HT1080 (cell line): ENCODE data around the gene AP1G2. TPM values are rescaled to one million over a fixed set of nuclear protein-coding genes. Genes with fewer than 3 reads are reported as not detected.
"Not testable (repeated sequence)": the region's sequence is repeated elsewhere in the genome, so short reads cannot be mapped to it uniquely, and the experiment has no call there.

Experiments
- DNase-seq: peaks from one replicate; pipeline ENCODE4 v3.0.0-alpha.2; 2015; ENCODE audit warnings: low read depth
- polyA plus RNA-seq, 2 experiments: library from polyadenylated mRNA; depleted of rRNA; stranded (reverse); fragments of >200 nt; gene quantifications; 2 replicates each; pipeline ENCODE4 v1.2.3, GENCODE V29; 2015
- total RNA-seq: library from RNA; depleted of rRNA; stranded (reverse); fragments of >200 nt; shearing (Covaris generic); gene quantifications from 2 replicates; pipeline ENCODE4 v1.2.3, GENCODE V29; 2014; rRNA removed

The AP1G2 gene, protein sequence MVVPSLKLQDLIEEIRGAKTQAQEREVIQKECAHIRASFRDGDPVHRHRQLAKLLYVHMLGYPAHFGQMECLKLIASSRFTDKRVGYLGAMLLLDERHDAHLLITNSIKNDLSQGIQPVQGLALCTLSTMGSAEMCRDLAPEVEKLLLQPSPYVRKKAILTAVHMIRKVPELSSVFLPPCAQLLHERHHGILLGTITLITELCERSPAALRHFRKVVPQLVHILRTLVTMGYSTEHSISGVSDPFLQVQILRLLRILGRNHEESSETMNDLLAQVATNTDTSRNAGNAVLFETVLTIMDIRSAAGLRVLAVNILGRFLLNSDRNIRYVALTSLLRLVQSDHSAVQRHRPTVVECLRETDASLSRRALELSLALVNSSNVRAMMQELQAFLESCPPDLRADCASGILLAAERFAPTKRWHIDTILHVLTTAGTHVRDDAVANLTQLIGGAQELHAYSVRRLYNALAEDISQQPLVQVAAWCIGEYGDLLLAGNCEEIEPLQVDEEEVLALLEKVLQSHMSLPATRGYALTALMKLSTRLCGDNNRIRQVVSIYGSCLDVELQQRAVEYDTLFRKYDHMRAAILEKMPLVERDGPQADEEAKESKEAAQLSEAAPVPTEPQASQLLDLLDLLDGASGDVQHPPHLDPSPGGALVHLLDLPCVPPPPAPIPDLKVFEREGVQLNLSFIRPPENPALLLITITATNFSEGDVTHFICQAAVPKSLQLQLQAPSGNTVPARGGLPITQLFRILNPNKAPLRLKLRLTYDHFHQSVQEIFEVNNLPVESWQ
- 26.5 and 31.5 TPM in 2 replicates for total RNA-seq
- 15.8 and 19.8 TPM in 2 replicates for polyA plus RNA-seq (2015; cell fraction: cytosol; rRNA removed)
- 226 and 244 TPM in 2 replicates for polyA plus RNA-seq (2015; cell fraction: nucleus; rRNA removed)

DNA sequence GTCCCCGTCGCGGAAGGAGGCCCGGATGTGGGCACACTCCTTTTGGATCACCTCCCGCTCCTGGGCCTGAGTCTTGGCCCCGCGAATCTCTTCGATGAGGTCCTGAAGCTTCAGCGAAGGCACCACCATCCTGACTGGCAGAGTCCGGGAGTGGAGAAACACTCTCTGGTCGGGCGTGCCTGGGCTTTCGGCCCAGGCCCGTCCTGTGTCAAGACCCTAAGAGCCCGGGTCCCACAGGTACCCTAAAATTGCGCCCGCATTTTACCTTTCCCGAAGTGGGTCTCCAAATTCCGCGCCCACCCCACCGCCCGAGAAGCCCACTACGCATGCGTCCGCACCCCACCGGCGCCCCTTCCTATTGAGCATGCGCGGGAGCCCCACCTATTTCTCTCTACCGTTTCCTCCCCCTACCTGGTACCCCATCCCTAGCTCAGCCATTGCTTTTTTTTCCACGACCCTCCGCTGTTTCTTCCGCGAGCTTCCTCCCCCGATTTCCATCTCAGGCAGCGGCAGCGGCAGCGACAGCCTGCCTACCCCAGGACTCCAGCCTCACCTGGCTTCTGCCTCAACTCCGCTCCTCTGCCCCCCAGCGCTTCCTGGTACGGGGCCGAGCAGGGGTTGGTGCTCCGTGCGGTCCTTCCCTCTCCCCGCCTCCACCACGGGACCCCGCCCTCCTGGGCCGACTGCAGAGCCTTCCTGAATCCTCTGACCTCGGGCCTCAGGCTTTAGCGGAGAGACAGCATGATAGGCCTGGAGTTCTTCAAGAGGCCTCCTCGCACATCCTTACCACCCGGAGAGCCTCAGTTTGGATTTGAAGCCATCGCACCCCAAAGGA, at the start of gene AP1G2:
Gene AP1G2, minus strand, starts transcription at position 606 of the 835 bp plus-strand sequence. Its CDS starts 477 bp downstream, at position 129.
- peak; percentile 86 for DNase-seq

DNA sequence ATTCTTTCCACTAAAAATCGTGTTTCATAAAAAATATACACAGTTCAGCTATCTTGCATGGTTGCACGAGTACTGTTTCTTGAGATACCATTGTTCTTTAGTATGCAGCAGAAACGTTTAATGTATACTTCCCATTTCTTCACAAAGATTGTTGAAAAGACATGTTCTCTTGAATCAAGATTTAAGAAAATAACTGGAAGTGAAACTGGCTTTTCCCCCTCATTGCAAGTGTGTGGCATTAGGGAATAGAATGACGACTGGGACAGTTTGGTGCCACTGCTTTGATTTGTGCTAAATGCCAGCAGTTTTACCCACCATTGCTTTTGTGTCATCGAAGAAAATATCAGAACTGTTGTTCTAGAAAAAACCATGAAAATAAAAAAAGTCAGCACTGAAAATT, 48.3 kb upstream of the AP1G2 start:
- DNase-seq = no peak

DNA sequence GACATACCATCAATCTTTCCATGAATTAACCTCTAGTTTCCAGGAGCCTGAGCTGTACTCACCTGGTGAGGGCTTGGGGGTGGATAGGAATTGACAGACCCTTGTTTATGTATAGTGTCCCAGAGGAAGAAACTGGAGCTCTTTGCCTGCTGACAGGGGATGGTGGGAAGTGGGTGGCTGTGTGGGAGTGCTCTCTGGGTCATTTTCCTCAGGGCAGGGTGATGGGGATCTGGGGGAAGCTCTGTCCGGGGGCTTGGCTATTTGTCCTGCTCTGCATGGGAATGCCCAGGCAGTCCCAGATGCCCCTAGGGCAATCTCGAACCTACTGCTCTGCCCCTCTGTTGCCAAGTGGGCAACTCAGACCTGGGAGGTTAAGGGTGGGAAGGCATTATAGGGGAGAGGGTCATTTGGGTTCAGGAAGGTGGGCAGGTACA, 46.8 kb upstream of the AP1G2 start:
- DNase-seq = no peak

DNA sequence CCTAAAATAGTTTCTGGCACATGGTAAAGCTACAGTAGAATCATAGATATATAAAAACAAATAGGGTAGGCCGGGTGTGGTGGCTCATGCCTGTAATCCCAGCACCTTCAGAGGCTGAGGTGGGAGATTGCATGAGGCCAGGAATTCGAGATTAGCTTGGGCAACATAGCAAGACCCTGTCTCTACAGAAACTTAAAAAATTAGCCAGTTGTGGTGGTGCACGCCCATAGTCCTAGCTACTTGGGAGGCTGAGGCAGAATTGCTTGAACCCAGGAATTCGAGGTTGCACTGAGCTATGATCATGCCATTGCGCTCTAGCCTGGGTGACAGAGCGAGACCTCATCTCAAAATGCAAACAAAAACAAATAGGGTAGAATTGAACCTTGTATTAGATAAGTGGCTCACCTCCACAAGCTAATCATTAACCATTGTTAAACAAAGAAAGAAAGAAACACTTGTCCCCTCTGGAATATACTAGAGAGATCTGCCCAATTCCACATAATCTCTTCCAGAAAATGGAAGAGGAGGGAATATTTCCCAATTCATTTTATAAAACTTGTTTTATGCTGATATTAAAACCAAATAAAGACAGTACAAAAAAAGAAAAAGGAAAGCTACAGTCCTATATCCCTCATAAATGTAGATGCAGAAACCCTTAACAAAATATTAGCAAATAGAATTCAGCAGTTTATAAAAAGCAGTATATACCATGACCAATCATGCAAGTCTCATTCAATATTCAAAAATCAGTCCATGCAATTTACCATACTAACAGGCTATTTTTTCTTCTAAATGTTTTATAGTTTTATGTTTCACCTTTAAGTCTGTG, 45.9 kb upstream of the AP1G2 start:
- no peak for DNase-seq

DNA sequence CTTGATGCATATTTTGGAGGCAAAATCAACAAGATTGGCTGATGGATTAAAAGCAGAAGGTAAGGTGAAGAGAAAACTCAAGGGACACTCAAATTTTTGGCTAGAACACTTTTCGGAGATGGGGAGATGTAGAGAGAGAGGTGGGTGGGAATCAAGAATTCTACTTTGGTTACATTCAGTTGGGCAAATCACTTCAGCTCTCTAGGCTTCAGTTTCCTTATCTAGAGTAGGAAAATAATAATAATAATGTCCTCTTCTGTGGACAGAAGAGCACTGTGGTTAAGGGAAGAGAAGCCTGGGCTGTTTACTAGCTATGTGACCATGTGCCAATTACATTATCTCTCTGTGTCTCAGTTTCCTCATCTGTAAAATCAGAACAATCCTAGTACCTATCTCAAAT, 45.2 kb upstream of the AP1G2 start:
- DNase-seq = no peak

DNA sequence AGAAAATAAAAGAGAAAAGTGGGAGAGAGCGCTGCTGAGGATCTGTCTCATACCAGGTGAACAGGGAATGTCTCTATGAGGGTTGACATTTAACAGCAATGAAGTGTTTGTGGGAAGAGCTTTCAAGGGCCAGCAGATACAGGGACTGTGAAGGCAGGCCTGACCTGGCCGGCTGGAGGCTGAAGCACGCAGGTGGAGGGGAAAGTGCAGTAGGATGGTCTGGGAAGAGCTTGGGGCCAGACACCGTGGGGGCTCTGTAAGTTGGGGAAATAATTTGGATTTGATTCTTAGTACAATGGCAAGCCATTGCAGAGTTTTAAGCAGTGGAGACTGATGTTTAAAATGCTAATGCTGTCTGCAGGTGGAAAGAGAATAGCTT, 44.8 kb upstream of the AP1G2 start:
- no peak for DNase-seq

DNA sequence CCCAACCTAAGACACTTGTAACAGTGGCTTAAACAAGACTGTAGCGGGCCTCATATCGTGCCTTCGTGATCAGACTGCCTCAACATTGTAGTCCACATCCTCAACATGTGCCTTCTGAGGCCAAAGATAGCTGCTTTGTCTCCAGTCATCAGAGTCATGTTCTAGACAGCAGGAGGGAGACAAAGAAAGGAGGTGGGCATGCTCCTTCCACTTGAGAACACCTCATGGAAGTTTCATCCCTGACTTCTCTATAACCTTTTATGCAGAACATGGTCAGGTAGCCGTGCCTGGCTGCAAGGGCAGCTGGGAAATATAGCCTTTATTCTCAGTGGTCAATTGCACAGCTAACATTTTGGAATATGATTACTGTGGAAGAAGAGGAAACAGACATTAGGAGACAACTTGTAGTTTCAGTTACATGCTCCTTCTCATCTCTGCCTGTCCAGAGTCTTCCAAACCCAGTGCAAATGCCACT, 43.3 kb upstream of the AP1G2 start:
- no peak for DNase-seq

DNA sequence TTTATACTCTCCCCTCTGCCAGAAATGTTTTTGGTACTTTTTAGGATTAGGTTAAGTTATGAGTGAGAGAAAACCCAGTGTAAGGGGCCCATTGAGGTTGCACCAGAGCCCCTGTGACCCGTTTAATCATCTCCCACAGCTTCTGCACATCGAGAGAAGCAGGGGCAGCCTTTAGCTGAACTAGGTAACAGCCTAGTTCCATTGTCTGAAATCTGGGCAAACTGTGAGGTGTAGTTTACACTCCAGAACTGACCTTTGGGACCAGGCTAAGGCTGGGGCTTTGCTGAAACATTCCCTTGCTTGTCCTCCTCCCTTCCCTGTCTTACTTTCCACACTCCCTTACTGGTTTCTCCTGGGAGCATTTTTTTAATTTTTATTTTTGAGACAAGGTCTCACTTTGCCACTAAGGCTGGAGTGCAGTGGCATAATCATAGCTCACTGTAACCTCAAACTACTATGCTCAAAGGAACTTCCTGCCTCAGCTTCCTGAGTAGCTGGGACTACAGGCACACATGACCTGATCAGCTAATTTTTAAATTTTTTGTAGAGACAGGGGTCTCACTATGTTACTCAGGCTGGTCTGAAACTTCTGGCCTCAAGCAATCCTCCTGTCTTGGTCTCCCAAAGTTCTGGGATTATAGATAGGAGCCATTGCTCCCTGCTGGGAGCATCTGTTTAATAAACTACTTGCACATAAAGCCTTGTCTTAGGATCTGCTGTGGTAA, 42.7 kb upstream of the AP1G2 start:
- DNase-seq = no peak

DNA sequence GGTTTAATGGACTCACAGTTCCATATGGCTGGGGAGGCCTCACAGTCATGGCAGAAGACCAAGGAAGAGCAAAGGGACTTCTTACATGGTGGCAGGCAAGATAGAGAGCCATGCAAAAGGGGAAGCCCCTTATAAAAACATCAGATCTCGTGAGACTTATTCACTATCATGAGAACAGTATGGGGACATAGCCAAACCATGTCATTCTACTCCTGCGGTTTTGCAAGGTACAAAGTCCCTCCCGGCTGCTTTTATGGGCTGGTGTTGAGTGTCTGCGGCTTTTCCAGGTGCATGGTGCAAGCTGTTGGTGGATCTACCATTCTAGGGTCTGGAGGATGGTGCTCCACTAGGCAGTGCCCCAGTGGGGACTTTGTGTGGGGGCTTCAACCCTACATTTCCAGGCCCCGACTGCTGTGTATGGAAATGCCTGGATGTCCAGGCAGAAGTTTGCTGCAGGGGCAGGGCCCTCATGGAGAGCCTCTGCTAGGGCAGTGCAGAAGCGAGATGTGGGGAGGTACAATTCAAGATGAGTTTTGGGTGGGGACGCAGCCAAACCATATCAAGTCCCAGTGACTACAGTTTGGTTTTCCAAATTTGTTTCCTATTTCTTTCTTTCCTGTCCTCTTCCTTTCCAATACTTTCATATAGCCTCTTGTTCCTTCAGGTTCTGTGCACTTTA, 42.0 kb upstream of the AP1G2 start:
- DNase-seq = not testable (repeated sequence)

DNA sequence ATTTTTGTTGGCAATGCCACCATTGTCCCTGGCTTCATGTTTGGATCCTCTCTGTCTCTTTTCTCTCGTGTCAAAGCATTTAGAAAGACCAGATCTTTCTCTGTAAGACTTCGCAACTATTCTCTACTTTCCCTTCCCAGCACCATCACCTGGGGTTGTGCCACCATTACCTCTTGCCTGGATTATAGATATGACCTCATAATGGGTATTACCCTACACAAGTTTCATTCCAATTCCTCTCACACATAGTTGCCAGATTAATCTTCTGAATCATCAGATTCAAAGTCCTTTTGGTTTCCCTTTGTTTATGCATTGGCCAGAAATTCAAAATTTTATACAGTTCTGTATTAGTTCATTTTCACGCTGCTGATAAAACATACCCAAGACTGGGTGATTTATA, 41.4 kb upstream of the AP1G2 start:
- DNase-seq = no peak

DNA sequence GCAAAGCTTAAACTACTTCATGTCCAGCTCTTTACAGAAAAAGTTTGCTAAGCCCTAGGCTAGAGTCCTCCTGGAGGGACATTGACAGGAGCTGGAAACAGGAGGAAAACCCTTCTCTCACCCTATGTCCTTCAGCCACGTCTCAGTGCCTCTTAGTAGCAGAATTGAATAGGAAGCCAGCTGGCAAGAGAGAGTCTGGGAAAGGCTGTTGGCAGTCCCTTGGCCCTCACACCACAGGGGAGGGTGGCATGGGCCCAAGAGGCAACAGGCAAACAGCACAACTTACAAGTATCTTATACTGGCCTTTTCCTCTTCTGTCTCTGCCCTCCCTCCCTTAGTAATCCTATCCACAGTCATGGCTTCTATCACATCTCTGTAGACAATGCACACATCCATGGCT, 40.9 kb upstream of the AP1G2 start:
- no peak for DNase-seq

DNA sequence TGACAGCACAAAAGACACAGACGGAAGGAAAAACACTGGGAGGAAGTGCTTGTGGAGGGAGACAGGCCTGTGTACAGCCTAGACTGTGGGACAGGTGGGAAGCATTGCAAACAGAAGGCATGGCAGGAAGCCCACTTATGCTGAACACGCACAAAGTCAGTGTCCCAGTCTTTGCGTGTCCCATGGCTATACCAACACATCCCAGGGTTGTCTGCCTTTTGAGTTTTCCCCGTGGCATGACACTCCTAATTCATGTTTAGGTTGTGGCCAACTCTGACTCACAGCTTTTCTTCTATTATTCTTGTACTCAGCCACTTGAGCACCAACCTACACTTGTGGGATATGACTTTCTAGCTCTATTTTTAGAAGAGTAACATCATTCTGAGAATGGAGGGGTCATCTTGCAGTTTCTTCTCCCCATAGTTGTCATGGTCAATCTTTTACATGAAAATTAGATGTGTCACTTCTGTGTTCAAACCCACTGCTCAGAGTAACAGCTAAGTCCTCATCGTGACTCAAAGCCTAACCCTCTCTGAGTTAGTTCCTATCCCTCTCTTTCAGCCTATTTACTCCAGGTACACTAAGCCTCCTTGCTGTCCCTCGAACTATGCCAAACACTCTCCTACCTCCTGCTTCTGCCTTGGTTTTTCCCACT, 38.5 kb upstream of the AP1G2 start:
- DNase-seq = peak; percentile 66

DNA sequence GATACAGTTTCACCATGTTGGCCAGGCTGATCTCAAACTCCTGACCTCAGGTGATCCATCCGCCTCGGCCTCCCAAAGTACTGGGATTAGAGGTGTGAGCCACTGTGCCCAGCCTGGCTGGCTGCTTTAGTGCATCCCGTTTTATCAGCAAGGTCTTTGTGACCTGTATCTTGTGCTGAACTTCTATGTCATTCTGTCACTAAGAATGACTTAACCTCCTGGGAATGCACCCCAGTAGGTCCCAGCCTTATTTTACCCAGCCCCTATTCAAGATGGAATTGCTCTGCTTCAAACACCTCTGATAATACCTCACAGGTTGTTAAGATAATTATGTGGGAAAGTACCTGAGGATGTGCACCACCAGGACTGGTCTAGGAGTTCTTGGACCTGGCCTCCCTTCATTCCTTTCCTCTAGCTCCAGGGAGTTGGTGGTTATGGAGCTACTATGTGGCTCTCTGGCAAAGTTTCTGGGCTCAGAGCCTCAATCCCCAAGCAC, 37.1 kb upstream of the AP1G2 start:
- DNase-seq = no peak

DNA sequence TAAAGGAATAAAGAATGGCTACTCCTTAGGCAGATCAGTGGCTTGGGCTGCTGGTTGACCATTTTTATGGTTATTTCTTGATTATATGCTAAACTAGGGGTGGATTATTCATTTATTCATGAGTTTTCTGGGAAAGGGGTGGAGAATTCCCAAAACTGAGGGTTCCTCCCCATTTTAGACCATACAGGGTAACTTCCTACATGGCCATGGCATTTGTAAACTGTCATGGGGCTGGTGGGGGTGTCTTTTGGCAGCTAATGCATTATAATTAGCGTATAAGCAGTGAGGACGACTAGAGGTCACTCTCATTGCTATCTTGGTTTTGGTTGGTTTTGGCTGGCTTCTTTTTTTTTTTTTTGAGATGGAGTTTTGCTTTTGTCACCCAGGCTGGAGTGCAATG, 36.6 kb upstream of the AP1G2 start:
- DNase-seq = no peak

DNA sequence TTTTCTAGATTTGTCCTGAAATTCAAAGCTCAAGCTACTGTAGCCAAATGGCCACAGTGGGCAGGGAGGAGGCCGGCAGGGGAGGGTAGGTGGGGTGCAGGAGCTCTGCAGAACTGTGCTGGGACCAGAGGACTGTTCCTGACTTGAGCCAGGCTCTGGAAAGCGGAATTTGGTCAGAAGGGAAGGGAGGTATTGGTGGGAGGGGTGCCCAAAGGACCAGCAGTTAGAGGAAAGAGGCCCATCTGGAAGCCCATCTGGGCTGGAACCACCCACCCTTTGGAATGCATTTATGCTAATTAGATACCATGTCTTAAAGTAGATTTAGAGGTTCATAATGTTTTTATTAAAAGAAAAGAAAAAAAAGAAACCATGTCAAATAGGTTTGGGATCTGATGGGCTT, 35.5 kb upstream of the AP1G2 start:
- no peak for DNase-seq

DNA sequence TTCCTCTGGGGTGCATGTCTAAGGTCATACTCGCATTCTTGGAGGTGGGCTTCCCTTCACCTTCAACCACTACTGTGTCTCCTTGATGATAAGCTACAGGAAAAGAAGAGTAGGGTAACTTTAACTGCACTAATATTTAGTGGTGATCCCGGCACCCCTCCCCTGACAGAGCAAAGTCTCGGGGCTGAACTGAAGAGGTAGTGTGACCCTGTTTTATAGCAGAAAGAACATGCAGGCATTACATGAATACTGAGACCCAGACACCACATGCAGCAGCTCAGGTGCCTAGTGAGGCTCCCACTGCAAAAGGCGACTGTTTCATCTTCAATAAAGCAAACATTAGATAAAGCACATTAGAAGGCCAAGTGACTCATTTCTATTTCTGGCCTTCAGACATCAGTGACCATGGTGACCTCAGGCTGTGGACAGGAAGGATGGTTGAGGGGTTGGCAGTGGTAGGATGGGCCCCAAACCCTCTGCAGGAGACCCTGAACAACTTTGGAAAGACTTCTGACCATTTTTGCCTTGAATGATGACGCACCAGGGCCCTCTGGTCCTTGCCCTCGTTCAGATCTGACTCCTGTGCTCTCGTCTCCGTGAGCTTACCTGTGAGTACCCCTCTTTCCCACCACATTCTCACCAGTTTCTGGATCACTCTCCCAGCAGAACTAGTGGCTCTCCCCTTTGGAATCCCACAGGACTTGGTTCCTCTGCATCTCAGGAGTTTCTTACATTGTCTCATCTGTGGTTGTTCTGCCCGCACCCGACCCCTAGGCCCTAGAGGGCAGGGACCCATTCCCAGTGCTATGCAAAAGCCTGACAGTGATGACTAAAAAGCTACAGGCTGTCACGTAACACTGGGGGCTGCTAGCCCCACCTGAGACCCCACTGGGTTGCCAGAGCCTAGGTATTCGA, 34.8 kb upstream of the AP1G2 start:
- no peak for DNase-seq

DNA sequence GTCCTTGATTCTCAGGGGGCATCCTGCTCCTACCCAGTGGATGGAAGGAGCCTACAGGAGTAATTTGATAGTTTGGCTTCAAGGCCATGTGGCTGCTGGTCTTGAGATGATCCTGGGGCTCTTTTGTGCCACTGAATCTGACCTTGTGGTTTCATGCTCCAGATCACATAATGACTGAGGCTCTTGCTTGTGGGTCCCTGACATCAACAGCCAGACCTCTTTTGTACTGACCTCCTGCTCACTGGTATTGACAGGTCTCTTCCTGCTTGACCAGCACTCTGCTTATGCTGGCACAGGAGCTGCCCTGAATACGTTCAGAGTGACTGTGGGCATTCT, 34.2 kb upstream of the AP1G2 start:
- DNase-seq = no peak

DNA sequence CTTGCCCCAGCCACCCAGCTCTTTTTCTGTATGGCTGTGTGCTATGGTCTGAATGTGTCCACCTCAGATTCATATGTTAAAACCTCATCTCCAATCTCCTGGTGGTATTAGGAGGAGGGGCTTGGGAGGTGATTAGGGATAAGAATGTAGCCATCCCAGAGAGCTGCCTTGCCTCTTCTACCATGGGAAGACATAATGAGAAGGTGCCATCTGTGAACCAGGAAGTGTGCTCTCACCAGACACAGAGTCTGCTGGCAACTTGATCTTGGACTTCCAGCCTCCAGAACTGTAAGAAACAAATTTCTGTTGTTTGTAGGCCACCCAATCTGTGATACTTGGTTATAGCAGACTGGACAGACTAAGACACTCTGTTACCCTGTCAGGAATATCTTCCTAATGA, 33.8 kb upstream of the AP1G2 start:
- DNase-seq = no peak
